Measurements from ENCODE around the gene FADS2.

FADS2 gene

GRCh38 chr11:61887839-61888494, 59.9 kb downstream of the FADS2 start:
- no peaks in the 10 kb centered on the region for H3K36me3 Mint-ChIP-seq (ENCODE audit: low read depth)
- no peaks in the 10 kb centered on the region for H3K9me3 Mint-ChIP-seq
- H3K27me3 Mint-ChIP-seq (ENCODE audit: low read depth): peaks cover 4% of the 10 kb centered on the region
- TF ChIP-seq CTCF (IDR thresholded peaks at IDR 0.05; ENCODE audit: unreplicated experiment in 3 of 3): no peak
- no peak overlapping the region for H3K27ac Mint-ChIP-seq
- H3K4me1 Mint-ChIP-seq: peaks cover 4% of the 10 kb centered on the region
- H3K4me3 Mint-ChIP-seq: no peak overlapping the region

GRCh38 chr11:61888590-61888989, 60.5 kb downstream of the FADS2 start:
- Mint-ChIP-seq H3K9me3 (no peaks in the 10 kb centered on the region), H3K27me3 (ENCODE audit: low read depth) (peaks cover 7% of the 10 kb centered on the region), H3K36me3 (ENCODE audit: low read depth) (no peaks in the 10 kb centered on the region), H3K4me1 (peaks cover 4% of the 10 kb centered on the region), H3K4me3 (peak overlapping the region in 2 of 3 experiments; percentile 56 to 60), H3K27ac (no peak overlapping the region)
- no peak for TF ChIP-seq CTCF (IDR thresholded peaks at IDR 0.05; ENCODE audit: unreplicated experiment in 3 of 3)

GRCh38 chr11:61889831-61890230, 61.7 kb downstream of the FADS2 start:
- no peak overlapping the region for H3K27ac Mint-ChIP-seq
- H3K36me3 Mint-ChIP-seq (ENCODE audit: low read depth): no peaks in the 10 kb centered on the region
- no peaks in the 10 kb centered on the region for H3K9me3 Mint-ChIP-seq
- H3K4me3 Mint-ChIP-seq: peak overlapping the region; percentile 56 to 81 (median 77)
- no peak for TF ChIP-seq CTCF (IDR thresholded peaks at IDR 0.05; ENCODE audit: unreplicated experiment in 3 of 3)
- peaks cover 7% of the 10 kb centered on the region for H3K27me3 Mint-ChIP-seq (ENCODE audit: low read depth)
- peaks cover 9% of the 10 kb centered on the region for H3K4me1 Mint-ChIP-seq

GRCh38 chr11:61890529-61891330, 62.6 kb downstream of the FADS2 start:
- peak overlapping the region; percentile 73 to 81 (median 80) for H3K4me3 Mint-ChIP-seq
- H3K27ac Mint-ChIP-seq: no peak overlapping the region
- H3K27me3 Mint-ChIP-seq (ENCODE audit: low read depth): peaks cover 7% of the 10 kb centered on the region
- no peak for TF ChIP-seq CTCF (IDR thresholded peaks at IDR 0.05; ENCODE audit: unreplicated experiment in 3 of 3)
- H3K4me1 Mint-ChIP-seq: peaks cover 9% of the 10 kb centered on the region
- H3K9me3 Mint-ChIP-seq: no peaks in the 10 kb centered on the region
- H3K36me3 Mint-ChIP-seq (ENCODE audit: low read depth): no peaks in the 10 kb centered on the region

GRCh38 chr11:61891331-61892084, 63.4 kb downstream of the FADS2 start, which contains the start of gene FADS3:
Gene FADS3 (minus strand): TSS chr11:61891545. CDS start chr11:61891381, 164 bp downstream.
- H3K4me1 Mint-ChIP-seq: peaks cover 9% of the 10 kb centered on the region
- H3K36me3 Mint-ChIP-seq (ENCODE audit: low read depth): no peaks in the 10 kb centered on the region
- TF ChIP-seq CTCF (IDR thresholded peaks at IDR 0.05; ENCODE audit: unreplicated experiment in 3 of 3): peak in 1 of 3 experiments; percentile 15
- peak within 1 kb of the TSS in 1 of 3 experiments; percentile 64 for H3K27ac Mint-ChIP-seq
- no peaks in the 10 kb centered on the region for H3K9me3 Mint-ChIP-seq
- peaks cover 7% of the 10 kb centered on the region for H3K27me3 Mint-ChIP-seq (ENCODE audit: low read depth)
- peak within 1 kb of the TSS; percentile 77 to 89 (median 86) for H3K4me3 Mint-ChIP-seq

Measured in nephron (organoid).